ENCODE results near the gene LIPG.

The LIPG gene

GRCh38 chr18:49613641-49614151 is 51.8 kb downstream of the LIPG start:
- DNase-seq = no peak

GRCh38 chr18:49616618-49617328 is 54.9 kb downstream of the LIPG start:
- no peak for DNase-seq

- no peak for DNase-seq
These were observed 55.5 kb downstream of the LIPG start for GRCh38 chr18:49617329-49617695.

- no peak for DNase-seq
These were observed 56.0 kb downstream of the LIPG start for GRCh38 chr18:49617865-49618264.

GRCh38 chr18:49618742-49619681 is 57.2 kb downstream of the LIPG start:
- DNase-seq = no peak

GRCh38 chr18:49619801-49620200 is 57.9 kb downstream of the LIPG start:
- no peak for DNase-seq

GRCh38 chr18:49621301-49621700 is 59.4 kb downstream of the LIPG start:
- no peak for DNase-seq

- DNase-seq = no peak
These were observed 60.0 kb downstream of the LIPG start for GRCh38 chr18:49621717-49622351.

GRCh38 chr18:49623571-49623970 is 61.7 kb downstream of the LIPG start:
- DNase-seq = no peak

- DNase-seq = no peak
These were observed 63.3 kb downstream of the LIPG start for GRCh38 chr18:49625021-49625691.

GRCh38 chr18:49626842-49627467 is 65.1 kb downstream of the LIPG start:
- no peak for DNase-seq

- DNase-seq = no peak
These were observed 66.3 kb downstream of the LIPG start for GRCh38 chr18:49628119-49628518.

GRCh38 chr18:49628881-49629795 is 67.3 kb downstream of the LIPG start:
- no peak for DNase-seq

- no peak for DNase-seq
These were observed 68.4 kb downstream of the LIPG start for GRCh38 chr18:49630246-49630699.

- DNase-seq = no peak
These were observed 69.4 kb downstream of the LIPG start for GRCh38 chr18:49631146-49631866.

GRCh38 chr18:49632588-49632987 is 70.7 kb downstream of the LIPG start:
- DNase-seq = no peak

- DNase-seq = no peak
These were observed 76.4 kb downstream of the LIPG start for GRCh38 chr18:49638209-49638785.

GRCh38 chr18:49638891-49639557 is 77.2 kb downstream of the LIPG start:
- no peak for DNase-seq

GRCh38 chr18:49639643-49640391 is 78.0 kb downstream of the LIPG start:
- DNase-seq = no peak
